HL-60 (cell line): Measurements from ENCODE around the gene CUTA.

Experiments
- DNase-seq, 2 experiments: peaks; one replicate each; pipeline ENCODE4 v3.0.0-alpha.2; 2010 to 2020; ENCODE audit warnings: low read depth in 1 of 2, low spot score in 1 of 2
- H3K27ac ChIP-seq: fragments of 250-450 bp; sonication (Bioruptor Pico); replicated peaks from 2 replicates; pipeline ENCODE4 v1.5.1; 2020; ENCODE audit warnings: mild to moderate bottlenecking, moderate library complexity
- H3K27me3 ChIP-seq: fragments of 250-450 bp; sonication (Bioruptor Pico); 2 replicates; pipeline ENCODE4 v1.5.1; 2021; ENCODE audit warnings: mild to moderate bottlenecking, moderate library complexity; ENCODE audit not compliant: insufficient read depth, poor library complexity, severe bottlenecking
- H3K4me3 ChIP-seq: replicated peaks from 2 replicates; pipeline ENCODE4 v1.5.1; 2011; ENCODE audit warnings: mild to moderate bottlenecking, control low read depth, low read length; ENCODE audit not compliant: insufficient read depth
- GABPA ChIP-seq: IDR thresholded peaks from 2 replicates; pipeline ENCODE4 v1.6.1; 2012; ENCODE audit warnings: low read depth
- POLR2AphosphoS5 ChIP-seq: IDR thresholded peaks from 2 replicates; pipeline ENCODE4 v1.6.1; 2012; ENCODE audit warnings: low read depth
- REST ChIP-seq: IDR thresholded peaks from 2 replicates; pipeline ENCODE4 v1.6.1; 2012; ENCODE audit warnings: low read depth; ENCODE audit not compliant: insufficient replicate concordance
- SPI1 ChIP-seq: IDR thresholded peaks from 2 replicates; pipeline ENCODE4 v1.6.1; 2012; ENCODE audit warnings: low read depth, mild to moderate bottlenecking, borderline replicate concordance
- TF ChIP-seq, protein P1 (sequence below): IDR thresholded peaks from one replicate; pipeline ENCODE4 v1.5.1; 2011; ENCODE audit warnings: low read length, control low read depth, inconsistent platforms; ENCODE audit not compliant: insufficient read depth

Gene CUTA

DNA sequence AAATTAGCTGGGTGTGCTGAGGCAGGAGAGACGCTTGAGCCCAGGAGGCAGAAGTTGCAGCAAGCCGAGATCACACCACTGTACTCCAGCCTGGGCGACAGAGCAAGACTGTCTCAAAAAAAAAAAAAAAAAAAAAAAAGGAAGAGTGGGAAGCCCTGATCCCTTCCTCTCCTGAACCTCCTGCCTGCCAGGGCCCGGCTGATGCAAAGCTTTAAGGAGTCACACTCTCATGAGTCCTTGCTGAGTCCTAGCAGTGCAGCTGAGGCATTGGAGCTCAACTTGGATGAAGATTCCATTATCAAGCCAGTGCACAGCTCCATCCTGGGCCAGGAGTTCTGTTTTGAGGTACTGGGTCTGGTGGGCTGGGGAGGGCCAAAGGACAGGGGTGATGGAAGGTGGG lies 17.1 kb upstream of the CUTA start:
- no peak overlapping the region for H3K27ac ChIP-seq
- TF ChIP-seq POLR2AphosphoS5 (no peak), SPI1 (no peak), GABPA (no peak), REST (no peak)
- TF ChIP-seq, protein P1, sequence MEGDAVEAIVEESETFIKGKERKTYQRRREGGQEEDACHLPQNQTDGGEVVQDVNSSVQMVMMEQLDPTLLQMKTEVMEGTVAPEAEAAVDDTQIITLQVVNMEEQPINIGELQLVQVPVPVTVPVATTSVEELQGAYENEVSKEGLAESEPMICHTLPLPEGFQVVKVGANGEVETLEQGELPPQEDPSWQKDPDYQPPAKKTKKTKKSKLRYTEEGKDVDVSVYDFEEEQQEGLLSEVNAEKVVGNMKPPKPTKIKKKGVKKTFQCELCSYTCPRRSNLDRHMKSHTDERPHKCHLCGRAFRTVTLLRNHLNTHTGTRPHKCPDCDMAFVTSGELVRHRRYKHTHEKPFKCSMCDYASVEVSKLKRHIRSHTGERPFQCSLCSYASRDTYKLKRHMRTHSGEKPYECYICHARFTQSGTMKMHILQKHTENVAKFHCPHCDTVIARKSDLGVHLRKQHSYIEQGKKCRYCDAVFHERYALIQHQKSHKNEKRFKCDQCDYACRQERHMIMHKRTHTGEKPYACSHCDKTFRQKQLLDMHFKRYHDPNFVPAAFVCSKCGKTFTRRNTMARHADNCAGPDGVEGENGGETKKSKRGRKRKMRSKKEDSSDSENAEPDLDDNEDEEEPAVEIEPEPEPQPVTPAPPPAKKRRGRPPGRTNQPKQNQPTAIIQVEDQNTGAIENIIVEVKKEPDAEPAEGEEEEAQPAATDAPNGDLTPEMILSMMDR = no peak
- DNase-seq = no peak
- H3K27me3 ChIP-seq = no peaks in the 10 kb centered on the region
- H3K4me3 ChIP-seq = no peak overlapping the region

- Histone ChIP-seq H3K4me3 (no peak overlapping the region), H3K27me3 (no peaks in the 10 kb centered on the region), H3K27ac (no peak overlapping the region)
- no peak for DNase-seq
- TF ChIP-seq POLR2AphosphoS5 (no peak), SPI1 (no peak), REST (no peak), GABPA (no peak)
- TF ChIP-seq, protein P1 = no peak
Observed at GRCh38 chr6:33433544-33434191, 15.8 kb upstream of the CUTA start.

- no peak overlapping the region for H3K27ac ChIP-seq
- TF ChIP-seq SPI1 (no peak), POLR2AphosphoS5 (no peak), GABPA (no peak), REST (no peak)
- TF ChIP-seq, protein P1 = no peak
- H3K4me3 ChIP-seq = no peak overlapping the region
- DNase-seq = no peak
- H3K27me3 ChIP-seq = no peaks in the 10 kb centered on the region
Observed at GRCh38 chr6:33433001-33433543, 15.2 kb upstream of the CUTA start.
